Keratinocyte (primary cell): ENCODE measurements around the gene C11orf58. TPM values are rescaled to one million over a fixed set of nuclear protein-coding genes. Genes with fewer than 3 reads are reported as not detected.

Experiments used
- DNase-seq: peaks from one replicate; pipeline ENCODE4 v3.0.0-alpha.2; 2011; ENCODE audit warnings: low read depth, missing footprints, low spot score
- FAIRE-seq: peaks from 2 replicates; lab custom pipeline; 2011; peaks lifted over from hg19 to GRCh38; lab: Jason Lieb, UNC
- H2AFZ ChIP-seq: 2 replicates; pipeline ENCODE4 v1.6.0; 2012; ENCODE audit warnings: low read length, control low read depth, inconsistent platforms; ENCODE audit not compliant: control insufficient read depth
- H3K27ac ChIP-seq: 2 replicates; pipeline ENCODE4 v1.5.1; 2011; ENCODE audit warnings: low read length; ENCODE audit not compliant: control insufficient read depth, insufficient read depth
- H3K27me3 ChIP-seq: 3 replicates; pipeline ENCODE4 v1.6.0; 2011; ENCODE audit warnings: low read length; ENCODE audit not compliant: control insufficient read depth, insufficient read depth; ENCODE audit errors: extremely low read depth
- H3K36me3 ChIP-seq, 2 experiments: 2 replicates in 1 of 2; 3 replicates in 1 of 2; pipeline ENCODE4 v1.5.1; 2011; ENCODE audit warnings: low read length in 2 of 2, mild to moderate bottlenecking in 1 of 2; ENCODE audit not compliant: control insufficient read depth in 2 of 2, insufficient read depth in 2 of 2; ENCODE audit errors: extremely low read depth in 1 of 2
- H3K4me1 ChIP-seq: 3 replicates; pipeline ENCODE4 v1.5.1; 2011; ENCODE audit warnings: low read length; ENCODE audit not compliant: control insufficient read depth, insufficient read depth; ENCODE audit errors: extremely low read depth
- H3K4me2 ChIP-seq: 3 replicates; pipeline ENCODE4 v1.6.0; 2011; ENCODE audit warnings: low read depth, low read length; ENCODE audit not compliant: control insufficient read depth, insufficient read depth; ENCODE audit errors: extremely low read depth
- H3K4me3 ChIP-seq, 3 experiments: fragments of 200-600 bp in 1 of 3; sonication (generic) in 1 of 3; 2 replicates in 2 of 3; 3 replicates in 1 of 3; pipeline ENCODE4 v1.5.1; 2011 to 2016; ENCODE audit warnings: low read length in 3 of 3, mild to moderate bottlenecking in 3 of 3, control low read depth in 2 of 3, inconsistent platforms in 1 of 3, low read depth in 1 of 3, mixed read lengths in 1 of 3, mixed run types in 1 of 3, moderate library complexity in 1 of 3; ENCODE audit not compliant: control insufficient read depth in 2 of 3, insufficient read depth in 2 of 3; ENCODE audit errors: extremely low read depth in 1 of 3
- H3K79me2 ChIP-seq: 2 replicates; pipeline ENCODE4 v1.6.0; 2012; ENCODE audit warnings: low read length; ENCODE audit not compliant: control insufficient read depth, insufficient read depth
- H3K9ac ChIP-seq: 3 replicates; pipeline ENCODE4 v1.6.0; 2011; ENCODE audit warnings: low read length; ENCODE audit not compliant: control insufficient read depth, insufficient read depth; ENCODE audit errors: extremely low read depth
- H3K9me1 ChIP-seq: 3 replicates; pipeline ENCODE4 v1.6.0; 2011; ENCODE audit warnings: low read length; ENCODE audit not compliant: control insufficient read depth, insufficient read depth; ENCODE audit errors: extremely low read depth
- H3K9me3 ChIP-seq: 2 replicates; pipeline ENCODE4 v1.5.1; 2012; ENCODE audit warnings: low read depth, low read length; ENCODE audit not compliant: control insufficient read depth
- H4K20me1 ChIP-seq: 3 replicates; pipeline ENCODE4 v1.6.0; 2011; ENCODE audit warnings: low read length; ENCODE audit not compliant: control insufficient read depth, insufficient read depth; ENCODE audit errors: extremely low read depth
- CTCF ChIP-seq, 3 experiments: IDR thresholded peaks in 1 of 3; conservative IDR thresholded peaks in 1 of 3; optimal IDR thresholded peaks in 1 of 3; 2 replicates in 2 of 3; 3 replicates in 1 of 3; pipeline versions ENCODE3 to v1.5.1; 2011; ENCODE audit warnings: low read length in 3 of 3, mild to moderate bottlenecking in 3 of 3, moderate library complexity in 2 of 3, control low read depth in 1 of 3, inconsistent platforms in 1 of 3; ENCODE audit not compliant: insufficient read depth in 2 of 3; ENCODE audit errors: extremely low read depth in 1 of 3
- EZH2 ChIP-seq: IDR thresholded peaks from one replicate; pipeline ENCODE4 v1.6.1; 2012; ENCODE audit warnings: inconsistent platforms, mild to moderate bottlenecking, low read length, moderate library complexity
- dilution Hi-C: fragments of 300-500 bp; cut with MboI; formaldehyde crosslinking; loops from one replicate; pipeline ENCODE4 v1.7.0; 2020; ENCODE audit warnings: low sequenced_read_pairs; ENCODE audit not compliant: extremely low pct_ligation_motif_present
- polyA plus RNA-seq, 5 experiments: library from polyadenylated mRNA; depleted of rRNA in 3 of 5; stranded (reverse) in 3 of 5; stranded (forward) in 1 of 5; unstranded in 1 of 5; fragments of >200 nt; gene quantifications; 1 replicate in 1 of 5; 2 replicates in 3 of 5; 3 replicates in 1 of 5; pipeline versions ENCODE4 v1.2.1 to v1.2.3, GENCODE V29; 2011 to 2012; ENCODE audit warnings: missing spikeins in 2 of 5, low read depth in 1 of 5, low replicate concordance in 1 of 5

The C11orf58 gene
- polyA plus RNA-seq, 1 donor (not counting 4 experiments of a cell fraction or from before 2014, with no cell fraction given), result 166 TPM

GRCh38 chr11:16800382-16800781, 61.9 kb downstream of the C11orf58 start:
- Histone ChIP-seq H4K20me1 (no peaks in the 10 kb centered on the region), H3K9me3 (no peaks in the 10 kb centered on the region), H3K79me2 (no peaks in the 10 kb centered on the region), H3K27ac (no peak overlapping the region), H3K4me2 (no peak overlapping the region), H3K27me3 (no peaks in the 10 kb centered on the region), H3K9me1 (no peaks in the 10 kb centered on the region), H3K4me3 (no peak overlapping the region), H3K4me1 (no peaks in the 10 kb centered on the region), H2AFZ (no peak overlapping the region), H3K9ac (no peak overlapping the region), H3K36me3 (no peaks in the 10 kb centered on the region)
- no peak for DNase-seq
- TF ChIP-seq EZH2, result no peak
- no peak for TF ChIP-seq CTCF (optimal IDR thresholded peaks at IDR 0.05 in 1 of 3, IDR thresholded peaks at IDR 0.05 in 1 of 3, conservative IDR thresholded peaks at IDR 0.05 in 1 of 3; ENCODE audit: extremely low read depth in 1 of 3, insufficient read depth in 2 of 3, low read length in 3 of 3)
- dilution Hi-C loops, result loop anchor here (25.0 kb wide), 1 partner anchor 112 kb away; no protein-coding TSS in a partner anchor
- FAIRE-seq, result no peak

- no peak overlapping the region for H3K4me2 ChIP-seq
- dilution Hi-C loops, result loop anchor here (25.0 kb wide), 1 partner anchor 111 kb away; no protein-coding TSS in a partner anchor
These were observed 63.0 kb downstream of the C11orf58 start for GRCh38 chr11:16801288-16801980.

More at GRCh38 chr11:16801288-16801980, 63.0 kb downstream of the C11orf58 start:
- FAIRE-seq (no peak), DNase-seq (no peak)
- Histone ChIP-seq H3K27me3 (no peaks in the 10 kb centered on the region), H4K20me1 (no peaks in the 10 kb centered on the region), H2AFZ (no peak overlapping the region), H3K27ac (no peak overlapping the region), H3K4me3 (no peak overlapping the region), H3K79me2 (no peaks in the 10 kb centered on the region), H3K4me1 (peaks cover 2% of the 10 kb centered on the region), H3K9me3 (no peaks in the 10 kb centered on the region), H3K36me3 (no peaks in the 10 kb centered on the region), H3K9ac (no peak overlapping the region), H3K9me1 (no peaks in the 10 kb centered on the region)
- TF ChIP-seq EZH2, result no peak
- no peak for TF ChIP-seq CTCF (optimal IDR thresholded peaks at IDR 0.05 in 1 of 3, IDR thresholded peaks at IDR 0.05 in 1 of 3, conservative IDR thresholded peaks at IDR 0.05 in 1 of 3; ENCODE audit: extremely low read depth in 1 of 3, insufficient read depth in 2 of 3, low read length in 3 of 3)
